ENCODE data around the gene RNF26.

DNA sequence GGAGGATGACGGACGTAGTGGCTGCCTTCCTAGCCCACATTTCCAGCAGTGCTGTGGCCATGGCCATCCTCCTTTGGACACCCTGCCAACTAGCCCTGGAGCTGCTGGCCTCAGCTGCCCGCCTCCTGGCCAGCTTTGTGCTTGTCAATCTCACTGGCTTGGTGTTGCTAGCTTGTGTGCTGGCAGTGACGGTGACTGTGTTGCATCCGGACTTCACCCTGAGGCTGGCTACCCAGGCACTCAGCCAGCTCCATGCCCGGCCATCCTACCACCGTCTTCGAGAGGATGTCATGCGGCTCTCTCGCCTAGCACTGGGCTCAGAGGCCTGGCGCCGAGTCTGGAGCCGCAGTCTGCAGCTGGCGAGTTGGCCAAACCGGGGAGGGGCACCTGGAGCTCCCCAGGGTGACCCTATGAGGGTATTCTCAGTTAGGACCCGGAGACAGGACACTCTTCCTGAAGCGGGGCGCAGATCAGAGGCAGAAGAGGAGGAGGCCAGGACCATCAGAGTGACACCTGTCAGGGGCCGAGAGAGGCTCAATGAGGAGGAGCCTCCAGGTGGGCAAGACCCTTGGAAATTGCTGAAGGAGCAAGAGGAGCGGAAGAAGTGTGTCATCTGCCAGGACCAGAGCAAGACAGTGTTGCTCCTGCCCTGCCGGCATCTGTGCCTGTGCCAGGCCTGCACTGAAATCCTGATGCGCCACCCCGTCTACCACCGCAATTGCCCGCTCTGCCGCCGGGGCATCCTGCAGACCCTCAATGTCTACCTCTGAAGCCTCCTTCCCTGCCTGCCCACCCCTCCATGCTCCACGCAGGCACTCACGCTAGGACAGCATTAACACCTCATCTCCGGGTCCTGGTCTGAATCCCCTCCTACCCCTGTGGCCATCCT, 1.6 kb downstream of the RNF26 start:
- TF ChIP-seq CTCF (IDR thresholded peaks at IDR 0.05) (no peak), POLR2A (IDR thresholded peaks at IDR 0.05) (no peak)
